Activated CD8-positive, alpha-beta memory T cell treated with anti-CD3 and anti-CD28 coated beads, Interleukin-2, amount 10 ng/mL, durations not matched to agents 7 days and 5 days (primary cell): ENCODE results near the gene DUSP10. TPM values are rescaled to one million over a fixed set of nuclear protein-coding genes. Genes with fewer than 3 reads are reported as not detected.

Source experiments
- ATAC-seq: fragments of 150-1000 bp; cut with Tn5 transposase; one replicate; pipeline ENCODE4 v1.10.0; 2021; ENCODE audit warnings: moderate library complexity
- CTCF ChIA-PET: fragments of 350-600 bp; sonication (Branson Sonifier 250); formaldehyde crosslinking; loops from one replicate; lab custom pipeline; 2021; ENCODE audit warnings: antibody characterized with exemption; lab: Charles Lee
- DNase-seq: peaks from one replicate; pipeline ENCODE4 v3.0.0-alpha.2; 2020
- H3K27ac Mint-ChIP-seq: one replicate; pipeline ENCODE4 v1.8.0; 2021; ENCODE audit warnings: mild to moderate bottlenecking, mixed read lengths
- H3K27me3 Mint-ChIP-seq: one replicate; pipeline ENCODE4 v1.8.0; 2021; ENCODE audit warnings: mixed read lengths
- H3K36me3 Mint-ChIP-seq: one replicate; pipeline ENCODE4 v1.8.0; 2021; ENCODE audit warnings: mild to moderate bottlenecking, mixed read lengths
- H3K4me1 Mint-ChIP-seq: one replicate; pipeline ENCODE4 v1.8.0; 2021; ENCODE audit warnings: mixed read lengths
- H3K4me3 Mint-ChIP-seq: one replicate; pipeline ENCODE4 v1.8.0; 2021; ENCODE audit warnings: mild to moderate bottlenecking, moderate library complexity, mixed read lengths
- H3K9me3 Mint-ChIP-seq: one replicate; pipeline ENCODE4 v1.8.0; 2022; ENCODE audit warnings: low read depth, mixed read lengths
- total RNA-seq, 2 experiments: library from RNA; stranded (reverse); gene quantifications; one replicate each; pipeline ENCODE4 v1.2.3, GENCODE V29; 2021

DUSP10 gene
- total RNA-seq, 2 experiments from 2014 or later, result 14.3 to 46.3 TPM

- CTCF ChIA-PET, result interaction anchor here (0.7 to 1.5 kb wide), 5 partner anchors 9 to 216 kb away, joined by 3 read pairs; no protein-coding TSS in a partner anchor
- ATAC-seq (no peak), DNase-seq (no peak)
- Mint-ChIP-seq H3K27ac (no peak overlapping the region), H3K27me3 (no peaks in the 10 kb centered on the region), H3K9me3 (no peaks in the 10 kb centered on the region), H3K36me3 (peaks cover 71% of the 10 kb centered on the region), H3K4me3 (no peak overlapping the region), H3K4me1 (peaks cover 16% of the 10 kb centered on the region)
Measured at GRCh38 chr1:221701570-221702186, 40.2 kb downstream of the DUSP10 start.

DNA sequence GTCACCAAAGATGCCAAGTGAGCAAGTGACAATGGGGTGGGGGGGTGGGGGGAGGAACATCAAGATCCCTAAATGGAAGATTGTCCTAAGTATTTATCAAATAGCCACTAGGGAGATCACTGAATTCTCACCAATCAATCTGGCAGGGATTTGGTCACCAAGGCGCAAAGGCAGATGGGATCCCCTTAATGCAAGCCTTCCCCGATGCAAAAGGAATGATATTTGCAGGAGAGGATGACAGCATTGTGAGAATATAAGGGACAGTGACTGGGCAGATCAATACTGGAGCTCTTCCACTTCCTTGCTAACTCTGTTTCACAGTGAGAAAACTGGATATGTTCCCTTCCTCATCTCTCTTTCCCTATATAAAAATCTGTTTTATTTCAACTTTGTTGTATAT lies 40.9 kb downstream of the DUSP10 start:
- CTCF ChIA-PET, result interaction anchor here (1.4 to 1.5 kb wide), 2 partner anchors 10 to 12 kb away, joined by 3 read pairs; no protein-coding TSS in a partner anchor
- DNase-seq, result no peak
- Mint-ChIP-seq H3K27me3 (no peaks in the 10 kb centered on the region), H3K27ac (no peak overlapping the region), H3K36me3 (peaks cover 67% of the 10 kb centered on the region), H3K4me1 (peaks cover 11% of the 10 kb centered on the region), H3K9me3 (no peaks in the 10 kb centered on the region), H3K4me3 (no peak overlapping the region)
- ATAC-seq, result no peak

- no peak overlapping the region for H3K27ac Mint-ChIP-seq
- no peak for DNase-seq
- peaks cover 10% of the 10 kb centered on the region for H3K4me1 Mint-ChIP-seq
- H3K27me3 Mint-ChIP-seq, result no peaks in the 10 kb centered on the region
- H3K36me3 Mint-ChIP-seq, result peaks cover 63% of the 10 kb centered on the region
- CTCF ChIA-PET, result interaction anchor here (1.4 to 1.5 kb wide), 2 partner anchors 10 to 12 kb away, joined by 3 read pairs; no protein-coding TSS in a partner anchor
- no peak overlapping the region for H3K4me3 Mint-ChIP-seq
- no peaks in the 10 kb centered on the region for H3K9me3 Mint-ChIP-seq
- no peak for ATAC-seq
Measured at GRCh38 chr1:221700536-221700935, 41.4 kb downstream of the DUSP10 start.

DNA sequence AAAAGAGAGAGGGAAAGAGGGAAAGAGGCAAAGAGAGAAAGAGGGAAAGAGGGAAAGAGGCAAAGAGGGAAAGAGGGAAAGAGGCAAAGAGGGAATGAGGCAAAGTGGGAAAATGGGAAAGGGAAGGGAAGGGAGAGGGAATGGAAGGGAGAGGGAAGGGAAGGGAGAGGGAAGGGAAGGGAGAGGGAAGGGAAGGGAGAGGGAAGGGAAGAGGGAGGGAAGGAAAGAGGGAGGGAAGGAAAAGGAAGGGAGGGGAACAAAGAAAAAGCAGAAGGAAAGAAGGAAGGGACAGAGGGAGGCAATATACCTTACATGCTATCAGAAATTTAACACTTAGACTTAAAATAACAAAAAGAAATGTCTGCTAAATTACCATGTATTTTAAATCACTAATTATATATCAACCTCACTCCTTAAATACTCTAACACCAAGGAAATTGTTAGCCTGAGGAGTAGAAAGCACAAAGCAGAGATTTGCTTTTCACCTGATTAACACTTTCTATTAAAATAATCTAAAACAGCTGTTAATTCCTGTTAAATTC lies 41.8 kb downstream of the DUSP10 start:
- H3K4me1 Mint-ChIP-seq, result peaks cover 10% of the 10 kb centered on the region
- no peak for DNase-seq
- no peak for ATAC-seq
- CTCF ChIA-PET, result interaction anchor here (1.4 kb wide), 1 partner anchor 13 kb away, joined by 3 read pairs; no protein-coding TSS in a partner anchor
- H3K4me3 Mint-ChIP-seq, result no peak overlapping the region
- no peak overlapping the region for H3K27ac Mint-ChIP-seq
- H3K9me3 Mint-ChIP-seq, result no peaks in the 10 kb centered on the region
- peaks cover 59% of the 10 kb centered on the region for H3K36me3 Mint-ChIP-seq
- no peaks in the 10 kb centered on the region for H3K27me3 Mint-ChIP-seq

DNA sequence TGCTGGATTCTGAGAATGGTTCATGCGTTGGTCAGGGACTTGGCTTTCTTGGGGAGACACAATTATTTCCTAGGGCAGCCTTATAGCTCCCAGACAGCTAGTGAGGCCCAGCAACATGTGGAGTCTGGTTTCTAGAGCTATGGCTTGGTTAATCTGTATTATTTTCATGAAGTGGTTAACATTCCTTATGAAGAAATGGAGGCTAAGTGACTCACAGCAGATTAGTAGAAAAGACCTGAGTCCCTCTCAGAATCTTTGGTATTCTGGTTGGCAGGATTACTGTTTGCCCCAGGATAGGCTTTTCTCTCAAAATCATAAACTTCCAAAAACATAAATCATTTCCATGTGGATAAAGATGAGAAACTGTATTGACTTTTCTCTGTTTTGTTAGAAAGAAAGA lies 42.3 kb downstream of the DUSP10 start:
- Mint-ChIP-seq H3K4me3 (no peak overlapping the region), H3K27me3 (no peaks in the 10 kb centered on the region), H3K36me3 (peaks cover 56% of the 10 kb centered on the region), H3K9me3 (no peaks in the 10 kb centered on the region), H3K4me1 (peaks cover 10% of the 10 kb centered on the region), H3K27ac (no peak overlapping the region)
- CTCF ChIA-PET, result interaction anchor here (1.2 to 1.5 kb wide), 2 partner anchors 10 to 26 kb away, joined by 3 read pairs; no protein-coding TSS in a partner anchor
- no peak for ATAC-seq
- no peak for DNase-seq

DNA sequence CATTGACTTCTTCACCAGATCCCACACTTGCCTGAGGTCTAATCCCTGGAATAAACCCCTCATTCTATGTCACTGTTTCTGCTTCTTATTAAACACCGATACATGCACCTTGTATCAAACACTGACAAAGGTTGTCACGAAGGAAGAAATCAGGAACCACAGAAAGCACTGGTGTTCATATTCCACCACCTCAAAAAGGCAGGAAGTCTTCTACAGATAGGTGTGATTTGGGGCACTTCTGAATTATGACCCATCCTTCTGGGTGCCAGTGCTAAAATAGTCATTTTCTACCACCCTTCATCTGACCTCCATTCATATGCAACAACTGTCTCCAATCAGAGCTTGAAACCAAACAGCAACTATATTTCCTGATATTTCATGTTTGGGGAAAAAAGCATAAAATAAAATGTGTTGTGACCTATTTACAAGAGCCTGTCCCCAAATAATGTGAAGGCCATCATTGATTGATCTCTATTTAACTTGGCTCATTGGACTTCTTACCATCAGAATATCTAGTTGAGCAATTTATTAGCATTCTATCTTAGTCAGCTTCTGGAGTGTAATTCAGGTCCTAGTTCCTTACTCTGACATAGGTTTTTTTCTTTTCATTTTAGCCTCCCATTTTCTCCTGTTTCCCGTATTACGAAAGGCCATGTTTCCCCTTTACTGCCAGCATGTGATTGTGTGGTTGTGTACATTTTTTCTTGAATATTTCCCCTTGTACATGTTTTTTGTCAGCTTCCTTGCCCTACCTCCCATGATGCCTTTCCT lies 43.1 kb downstream of the DUSP10 start:
- DNase-seq (no peak), ATAC-seq (no peak)
- CTCF ChIA-PET, result interaction anchor here (1.2 to 1.5 kb wide), 2 partner anchors 9 to 26 kb away, joined by 3 read pairs; no protein-coding TSS in a partner anchor
- no peaks in the 10 kb centered on the region for H3K9me3 Mint-ChIP-seq
- no peaks in the 10 kb centered on the region for H3K27me3 Mint-ChIP-seq
- H3K4me1 Mint-ChIP-seq, result peaks cover 10% of the 10 kb centered on the region
- H3K36me3 Mint-ChIP-seq, result peaks cover 50% of the 10 kb centered on the region
- no peak overlapping the region for H3K4me3 Mint-ChIP-seq
- no peak overlapping the region for H3K27ac Mint-ChIP-seq

DNA sequence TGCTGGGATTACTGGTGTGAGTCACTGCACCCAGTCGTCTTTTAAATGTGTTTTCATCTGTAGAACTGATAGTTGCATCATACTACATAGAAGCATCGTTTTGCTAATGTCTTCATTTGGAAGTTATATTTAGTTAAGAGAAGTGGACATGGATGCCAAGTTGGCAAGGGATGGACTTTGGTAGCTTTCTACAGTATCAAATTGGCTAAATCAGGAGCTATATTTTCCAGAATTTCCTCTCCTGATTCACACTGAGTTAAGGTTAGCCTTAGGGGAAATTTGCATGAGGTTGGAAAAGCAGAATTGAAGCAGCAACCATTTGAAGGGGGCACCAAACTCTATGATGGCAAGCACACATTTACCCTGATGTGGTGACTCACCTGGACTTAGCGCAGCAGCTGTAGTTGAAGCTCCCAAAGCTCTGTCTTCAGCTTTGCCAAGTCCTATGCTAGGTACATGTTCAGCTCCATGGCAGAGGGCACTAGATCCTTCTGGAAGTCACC lies 43.9 kb downstream of the DUSP10 start:
- no peak overlapping the region for H3K4me3 Mint-ChIP-seq
- no peak for ATAC-seq
- H3K27me3 Mint-ChIP-seq, result no peaks in the 10 kb centered on the region
- peaks cover 13% of the 10 kb centered on the region for H3K4me1 Mint-ChIP-seq
- H3K36me3 Mint-ChIP-seq, result peaks cover 52% of the 10 kb centered on the region
- no peaks in the 10 kb centered on the region for H3K9me3 Mint-ChIP-seq
- H3K27ac Mint-ChIP-seq, result no peak overlapping the region
- DNase-seq, result no peak
- CTCF ChIA-PET, result interaction anchor here (1.4 kb wide), 1 partner anchor 44 kb away, joined by 3 read pairs; the partner anchor contains the start of gene DUSP10

- Mint-ChIP-seq H3K27me3 (no peaks in the 10 kb centered on the region), H3K4me1 (peaks cover 20% of the 10 kb centered on the region), H3K4me3 (no peak overlapping the region), H3K27ac (no peak overlapping the region), H3K9me3 (no peaks in the 10 kb centered on the region), H3K36me3 (peaks cover 45% of the 10 kb centered on the region)
- ATAC-seq (no peak), DNase-seq (no peak)
- CTCF ChIA-PET, result interaction anchor here (1.4 kb wide), 1 partner anchor 45 kb away, joined by 3 read pairs; the partner anchor contains the start of gene DUSP10
Measured at GRCh38 chr1:221696718-221697461, 45.0 kb downstream of the DUSP10 start.

DNA sequence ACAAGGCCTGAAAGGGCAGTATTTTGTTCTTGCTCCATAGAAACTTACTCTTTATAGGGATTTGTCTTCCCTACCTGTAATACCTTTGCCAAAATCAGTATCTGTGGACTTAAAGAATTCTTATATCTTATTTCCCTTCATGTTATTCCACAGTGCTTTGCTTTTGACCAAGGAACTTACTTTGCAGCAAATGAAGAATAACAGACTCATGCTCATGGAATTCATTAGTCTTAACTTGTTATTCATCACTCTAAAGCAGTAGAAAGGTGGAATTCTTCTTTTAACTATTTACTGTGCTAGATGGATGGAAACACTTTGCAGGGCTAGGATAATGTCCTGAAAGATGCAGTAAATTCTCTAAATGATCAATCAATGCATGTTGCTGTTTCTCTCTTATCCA lies 45.9 kb downstream of the DUSP10 start:
- Mint-ChIP-seq H3K9me3 (no peaks in the 10 kb centered on the region), H3K27ac (no peak overlapping the region), H3K27me3 (no peaks in the 10 kb centered on the region), H3K36me3 (peaks cover 39% of the 10 kb centered on the region), H3K4me1 (peaks cover 27% of the 10 kb centered on the region), H3K4me3 (no peak overlapping the region)
- DNase-seq (no peak), ATAC-seq (no peak)
- CTCF ChIA-PET, result no interaction called here

DNA sequence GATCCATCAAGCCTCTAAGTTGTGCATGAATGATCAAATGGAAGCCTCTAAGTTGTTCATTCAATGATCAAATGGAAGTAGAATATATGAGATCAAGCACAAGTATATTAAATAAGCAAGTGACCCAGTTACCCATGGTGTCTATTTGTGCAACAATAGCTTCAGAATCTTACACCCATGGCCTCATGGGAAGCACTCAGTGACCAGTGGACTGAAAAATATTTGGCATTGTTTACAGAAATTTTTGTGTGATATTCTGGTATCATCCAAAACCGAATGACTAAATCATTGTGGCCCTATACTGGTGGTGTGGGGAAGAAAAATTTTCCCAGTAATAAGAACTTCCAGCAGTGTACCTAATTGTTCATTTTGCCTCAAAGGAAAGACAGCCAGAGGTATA lies 46.6 kb downstream of the DUSP10 start:
- DNase-seq (no peak), ATAC-seq (no peak)
- no peak overlapping the region for H3K4me3 Mint-ChIP-seq
- peaks cover 32% of the 10 kb centered on the region for H3K4me1 Mint-ChIP-seq
- CTCF ChIA-PET, result no interaction called here
- H3K9me3 Mint-ChIP-seq, result peaks cover 2% of the 10 kb centered on the region
- peaks cover 34% of the 10 kb centered on the region for H3K36me3 Mint-ChIP-seq
- H3K27ac Mint-ChIP-seq, result no peak overlapping the region
- no peaks in the 10 kb centered on the region for H3K27me3 Mint-ChIP-seq

- CTCF ChIA-PET, result no interaction called here
Measured at GRCh38 chr1:221694109-221694508, 47.8 kb downstream of the DUSP10 start.

GRCh38 chr1:221693087-221693486 lies 48.8 kb downstream of the DUSP10 start:
- no peak for DNase-seq
- peaks cover 23% of the 10 kb centered on the region for H3K36me3 Mint-ChIP-seq
- peaks cover 37% of the 10 kb centered on the region for H3K4me1 Mint-ChIP-seq
- H3K4me3 Mint-ChIP-seq, result no peak overlapping the region
- ATAC-seq, result no peak
- CTCF ChIA-PET, result interaction anchor here (1.0 kb wide), 1 partner anchor 15 kb away, joined by 3 read pairs; no protein-coding TSS in a partner anchor
- no peak overlapping the region for H3K27ac Mint-ChIP-seq
- no peaks in the 10 kb centered on the region for H3K27me3 Mint-ChIP-seq
- H3K9me3 Mint-ChIP-seq, result peaks cover 2% of the 10 kb centered on the region

More at GRCh38 chr1:221694109-221694508, 47.8 kb downstream of the DUSP10 start:
- Mint-ChIP-seq H3K27me3 (no peaks in the 10 kb centered on the region), H3K4me3 (no peak overlapping the region), H3K9me3 (peaks cover 2% of the 10 kb centered on the region), H3K36me3 (peaks cover 28% of the 10 kb centered on the region), H3K27ac (no peak overlapping the region), H3K4me1 (peaks cover 36% of the 10 kb centered on the region)
- DNase-seq (no peak), ATAC-seq (no peak)
